ENCODE data around the gene MAP1A. TPM values are rescaled to one million over a fixed set of nuclear protein-coding genes. Genes with fewer than 3 reads are reported as not detected.
"Not testable (repeated sequence)": the region's sequence is repeated elsewhere in the genome, so short reads cannot be mapped to it uniquely, and the experiment has no call there.

Gene MAP1A
- total RNA-seq, 2 experiments from 2014 or later: 9.8 to 9.9 TPM

- Mint-ChIP-seq H3K4me1 (peaks cover 6% of the 10 kb centered on the region), H3K36me3 (ENCODE audit: low read depth) (no peaks in the 10 kb centered on the region), H3K4me3 (no peak overlapping the region), H3K27me3 (no peaks in the 10 kb centered on the region), H3K27ac (no peak overlapping the region), H3K9me3 (no peaks in the 10 kb centered on the region)
- ChIA-PET POLR2A (no interaction called here), CTCF (no interaction called here)
- DNase-seq: no peak
These were observed 26.9 kb downstream of the MAP1A start for GRCh38 chr15:43544266-43544665.

- CTCF ChIA-PET: interaction anchor here (2.3 kb wide), 1 partner anchor 30 kb away, joined by 8 read pairs; no protein-coding TSS in a partner anchor
- POLR2A ChIA-PET: no interaction called here
- no peaks in the 10 kb centered on the region for H3K27me3 Mint-ChIP-seq
- no peak for DNase-seq
- H3K4me1 Mint-ChIP-seq: peaks cover 6% of the 10 kb centered on the region
- no peaks in the 10 kb centered on the region for H3K36me3 Mint-ChIP-seq (ENCODE audit: low read depth)
- H3K9me3 Mint-ChIP-seq: no peaks in the 10 kb centered on the region
- no peak overlapping the region for H3K4me3 Mint-ChIP-seq
- no peak overlapping the region for H3K27ac Mint-ChIP-seq
These were observed 28.0 kb downstream of the MAP1A start for GRCh38 chr15:43545426-43545825.

GRCh38 chr15:43547539-43547938 is 30.1 kb downstream of the MAP1A start:
- CTCF ChIA-PET: interaction anchor here (2.3 kb wide), 1 partner anchor 32 kb away, joined by 8 read pairs; no protein-coding TSS in a partner anchor
- H3K9me3 Mint-ChIP-seq: no peaks in the 10 kb centered on the region
- no peak overlapping the region for H3K4me3 Mint-ChIP-seq
- DNase-seq: no peak
- H3K4me1 Mint-ChIP-seq: no peaks in the 10 kb centered on the region
- H3K27me3 Mint-ChIP-seq: no peaks in the 10 kb centered on the region
- H3K36me3 Mint-ChIP-seq (ENCODE audit: low read depth): no peaks in the 10 kb centered on the region
- no peak overlapping the region for H3K27ac Mint-ChIP-seq
- POLR2A ChIA-PET: no interaction called here

- Mint-ChIP-seq H3K27me3 (no peaks in the 10 kb centered on the region), H3K9me3 (no peaks in the 10 kb centered on the region), H3K4me3 (no peak overlapping the region), H3K4me1 (no peaks in the 10 kb centered on the region), H3K36me3 (ENCODE audit: low read depth) (no peaks in the 10 kb centered on the region), H3K27ac (no peak overlapping the region)
- ChIA-PET POLR2A (no interaction called here), CTCF (no interaction called here)
- no peak for DNase-seq
These were observed 33.3 kb downstream of the MAP1A start for GRCh38 chr15:43550527-43551363.

- CTCF ChIA-PET: no interaction called here
- no peaks in the 10 kb centered on the region for H3K36me3 Mint-ChIP-seq (ENCODE audit: low read depth)
- H3K27me3 Mint-ChIP-seq: no peaks in the 10 kb centered on the region
- no peak for DNase-seq
- H3K9me3 Mint-ChIP-seq: no peaks in the 10 kb centered on the region
- POLR2A ChIA-PET: interaction anchor here (0.6 kb wide), 1 partner anchor 568 kb away, joined by 4 read pairs; no protein-coding TSS in a partner anchor
- H3K4me3 Mint-ChIP-seq: no peak overlapping the region
- H3K4me1 Mint-ChIP-seq: no peaks in the 10 kb centered on the region
- no peak overlapping the region for H3K27ac Mint-ChIP-seq
These were observed 34.8 kb downstream of the MAP1A start for GRCh38 chr15:43552256-43552655.

GRCh38 chr15:43552986-43553385 is 35.6 kb downstream of the MAP1A start:
- no peaks in the 10 kb centered on the region for H3K9me3 Mint-ChIP-seq
- no peak for DNase-seq
- POLR2A ChIA-PET: no interaction called here
- no peaks in the 10 kb centered on the region for H3K36me3 Mint-ChIP-seq (ENCODE audit: low read depth)
- CTCF ChIA-PET: no interaction called here
- H3K27ac Mint-ChIP-seq: no peak overlapping the region
- no peak overlapping the region for H3K4me3 Mint-ChIP-seq
- no peaks in the 10 kb centered on the region for H3K27me3 Mint-ChIP-seq
- H3K4me1 Mint-ChIP-seq: no peaks in the 10 kb centered on the region

- H3K9me3 Mint-ChIP-seq; H3K27me3 Mint-ChIP-seq; DNase-seq; H3K4me1 Mint-ChIP-seq; H3K4me3 Mint-ChIP-seq; POLR2A ChIA-PET; H3K36me3 Mint-ChIP-seq (ENCODE audit: low read depth); CTCF ChIA-PET; H3K27ac Mint-ChIP-seq: not testable (repeated sequence)
These were observed 45.3 kb downstream of the MAP1A start for GRCh38 chr15:43562753-43563152.

- H3K27me3 Mint-ChIP-seq; CTCF ChIA-PET; H3K27ac Mint-ChIP-seq; POLR2A ChIA-PET; DNase-seq; H3K9me3 Mint-ChIP-seq; H3K4me3 Mint-ChIP-seq; H3K4me1 Mint-ChIP-seq; H3K36me3 Mint-ChIP-seq (ENCODE audit: low read depth): not testable (repeated sequence)
These were observed 46.4 kb downstream of the MAP1A start for GRCh38 chr15:43563793-43564192.

- POLR2A ChIA-PET; H3K9me3 Mint-ChIP-seq; H3K27me3 Mint-ChIP-seq; DNase-seq; H3K36me3 Mint-ChIP-seq (ENCODE audit: low read depth); H3K4me3 Mint-ChIP-seq; H3K4me1 Mint-ChIP-seq; H3K27ac Mint-ChIP-seq; CTCF ChIA-PET: not testable (repeated sequence)
These were observed 49.2 kb downstream of the MAP1A start for GRCh38 chr15:43566615-43567014.

GRCh38 chr15:43574607-43575006 is 57.2 kb downstream of the MAP1A start:
- POLR2A ChIA-PET; H3K27ac Mint-ChIP-seq; H3K9me3 Mint-ChIP-seq; H3K4me3 Mint-ChIP-seq; H3K27me3 Mint-ChIP-seq; DNase-seq; H3K36me3 Mint-ChIP-seq (ENCODE audit: low read depth); H3K4me1 Mint-ChIP-seq; CTCF ChIA-PET: not testable (repeated sequence)

Other genes with a start within 250 kb of the MAP1A start
- not detected for gene TGM7, start 215.4 kb upstream of the MAP1A start, total RNA-seq
- gene LCMT2, start 187.0 kb upstream of the MAP1A start, total RNA-seq: 10 to 100 TPM; 10.5 to 12.6 TPM
- gene ZSCAN29, start 146.6 kb upstream of the MAP1A start, total RNA-seq: 10 to 100 TPM; 25.4 to 28.2 TPM
- 10 to 100 TPM; 35.0 to 38.1 TPM for gene TUBGCP4, start 146.5 kb upstream of the MAP1A start, total RNA-seq
- gene TP53BP1, start 24.5 kb upstream of the MAP1A start, total RNA-seq: 10 to 100 TPM; 22.9 to 27.9 TPM
- 10 to 100 TPM; 24.0 to 24.3 TPM for gene PPIP5K1, start 72.6 kb downstream of the MAP1A start, total RNA-seq
- gene CKMT1B, start 76.4 kb downstream of the MAP1A start, total RNA-seq: not detected
- gene STRC, start 101.2 kb downstream of the MAP1A start, total RNA-seq: under 1 TPM; 0.20 to 0.33 TPM
- 1 to 10 TPM; 1.4 to 1.5 TPM for gene CATSPER2, start 131.2 kb downstream of the MAP1A start, total RNA-seq
- gene CKMT1A, start 176.3 kb downstream of the MAP1A start, total RNA-seq: not detected
- 100 to 1,000 TPM; 304 to 330 TPM for gene PDIA3, start 228.8 kb downstream of the MAP1A start, total RNA-seq

Measured in activated CD4-positive, alpha-beta T cell treated with anti-CD3 and anti-CD28 coated beads, Interleukin-2, amount 10 ng/mL, durations not matched to agents 7 days and 5 days (primary cell).